Epithelial cell of esophagus (primary cell): Measurements from ENCODE around the gene MTLN.
"Not testable (repeated sequence)": the region's sequence is repeated elsewhere in the genome, so short reads cannot be mapped to it uniquely, and the experiment has no call there.

Experiments used
- DNase-seq: peaks from one replicate; pipeline ENCODE4 v3.0.0; 2010; ENCODE audit warnings: low read depth
- H3K4me3 ChIP-seq: 2 replicates; pipeline ENCODE4 v1.5.1; 2011; ENCODE audit warnings: mild to moderate bottlenecking, low read length, control low read depth
- CTCF ChIP-seq: IDR thresholded peaks from 2 replicates; pipeline ENCODE4 v1.5.1; 2011; ENCODE audit warnings: low read depth, mild to moderate bottlenecking, low read length, control low read depth, inconsistent platforms; ENCODE audit not compliant: insufficient read depth; ENCODE audit errors: missing control alignments

The MTLN gene

DNA sequence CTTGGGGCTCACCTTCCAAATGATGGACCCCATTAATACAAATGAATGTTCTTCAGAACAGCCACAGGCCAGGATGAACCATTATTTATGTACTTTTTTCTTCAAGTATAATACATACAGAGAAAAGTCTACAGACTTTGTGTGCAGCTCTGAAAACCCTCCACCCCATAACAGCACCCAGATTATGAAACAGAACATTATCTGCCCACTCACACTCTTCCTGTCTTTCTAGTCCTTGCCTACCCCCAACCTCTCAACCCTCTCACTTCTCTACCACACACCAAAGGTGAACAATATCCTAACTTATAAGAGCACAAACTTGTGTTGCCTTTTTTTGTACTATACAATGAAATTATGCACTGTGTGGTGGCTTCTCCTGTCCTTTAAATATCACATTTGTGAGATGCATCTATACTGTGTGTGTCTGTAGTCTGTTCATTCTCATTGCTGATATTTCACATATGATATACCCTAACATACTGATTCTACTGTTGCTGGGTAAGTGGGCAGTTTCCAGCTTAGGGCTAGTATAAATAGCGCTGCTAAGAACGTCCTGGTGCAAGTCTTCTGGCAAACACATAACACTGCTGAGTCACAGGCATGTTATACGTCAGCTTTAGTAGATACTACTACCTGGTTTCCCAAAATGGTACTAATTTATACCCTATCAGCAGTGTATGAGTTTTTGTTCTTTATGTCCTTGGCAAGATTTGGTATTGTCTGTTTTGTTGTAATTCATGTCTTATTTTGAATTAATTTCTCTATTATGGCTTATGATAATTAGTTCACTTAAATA lies 6.5 kb downstream of the MTLN start:
- no peak overlapping the region for H3K4me3 ChIP-seq
- no peak for TF ChIP-seq CTCF
- DNase-seq = peak; percentile 55

DNA sequence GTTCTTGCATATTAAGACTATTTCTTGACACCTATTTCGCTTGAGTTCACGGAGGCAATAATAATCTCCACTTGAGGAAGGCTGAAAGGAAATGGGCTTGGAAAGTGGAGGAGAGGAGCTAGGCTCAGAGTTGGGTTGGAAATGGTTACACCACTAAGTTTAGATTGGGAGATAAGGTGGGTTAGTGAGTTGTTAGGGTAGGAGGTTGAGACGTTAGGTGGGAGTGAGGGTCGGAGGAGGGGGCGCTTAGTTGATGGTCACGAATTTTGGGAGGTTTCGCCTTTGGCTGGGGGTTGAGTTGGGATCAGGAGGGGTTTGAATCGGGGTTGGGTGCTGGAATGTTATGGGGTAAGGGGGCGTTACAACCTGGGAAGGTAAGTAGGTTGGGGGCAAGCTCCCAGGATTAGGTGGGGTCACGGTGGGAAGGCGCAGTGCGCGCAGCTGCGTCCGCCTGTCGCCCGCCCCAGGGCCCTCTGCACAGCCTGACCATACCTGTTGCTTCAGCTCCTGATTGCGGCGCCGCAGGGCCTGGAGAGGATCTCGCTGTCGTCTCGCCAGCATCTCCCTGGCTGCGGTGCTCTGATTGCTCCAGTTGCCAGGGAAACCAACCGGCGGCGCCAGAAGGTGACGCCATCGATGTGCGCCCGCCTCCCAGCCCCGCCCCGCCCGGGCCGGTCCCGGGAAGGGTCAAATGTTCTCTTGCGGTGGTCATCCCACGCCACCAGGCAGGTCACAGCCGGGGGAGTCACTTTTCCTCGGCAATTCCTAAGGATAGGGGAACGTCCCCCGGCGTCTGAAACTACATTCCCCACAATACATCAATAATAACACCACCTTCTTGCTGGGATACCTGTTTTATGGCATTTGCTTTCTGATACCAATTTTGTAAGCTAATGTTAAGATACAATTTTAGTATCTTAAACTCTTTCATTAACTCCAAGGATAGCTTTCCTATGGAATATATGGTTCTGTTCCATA lies 7.7 kb downstream of the MTLN start, which contains the start of gene NPHP1:
TSS of gene NPHP1 (minus strand) at position 606 of the 978 bp plus-strand sequence. CDS start at position 561, 45 bp downstream.
- TF ChIP-seq CTCF = no peak
- DNase-seq = peak; percentile 87
- H3K4me3 ChIP-seq = peak within 1 kb of the TSS; percentile 81

DNA sequence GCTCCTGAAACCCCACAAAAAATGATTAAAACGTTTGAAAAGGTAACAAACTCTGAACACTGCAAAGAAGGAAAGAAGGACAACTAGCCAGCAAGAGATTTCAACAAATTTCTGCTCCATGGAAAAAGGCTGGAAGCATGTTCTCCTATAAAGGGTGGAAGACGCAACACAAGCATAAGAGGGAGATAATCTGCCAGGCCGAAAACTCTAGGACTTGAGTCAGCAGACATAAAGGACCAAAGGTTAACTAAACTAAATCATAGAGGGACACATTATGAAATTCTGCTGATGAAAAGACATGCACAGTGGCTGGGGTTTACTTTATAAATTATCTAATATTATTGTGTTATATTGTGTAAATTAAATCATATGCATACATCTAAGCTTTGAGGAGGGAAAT lies 14.3 kb downstream of the MTLN start:
- no peak for DNase-seq
- no peak overlapping the region for H3K4me3 ChIP-seq
- TF ChIP-seq CTCF = no peak

DNA sequence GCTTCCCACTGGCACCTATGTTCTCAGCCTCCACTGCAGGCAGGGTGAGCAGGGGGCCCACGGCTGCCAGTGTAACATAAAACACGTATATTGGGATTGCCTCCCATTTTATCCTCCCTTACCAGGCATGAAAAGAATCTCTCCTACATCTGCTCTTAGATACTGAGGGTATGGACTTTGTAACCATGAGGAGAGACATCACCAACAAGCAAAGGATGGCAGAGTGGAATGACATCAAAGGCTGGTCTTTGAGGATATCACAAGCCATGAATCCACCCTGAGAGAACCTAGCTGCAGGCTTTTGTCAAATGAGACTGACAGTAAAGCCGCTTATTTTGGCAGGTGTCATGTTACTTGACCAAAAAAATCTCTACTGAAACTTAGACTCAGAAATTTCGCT lies 14.9 kb downstream of the MTLN start:
- TF ChIP-seq CTCF = no peak
- no peak for DNase-seq

GRCh38 chr2:110190169-110190568 lies 22.2 kb downstream of the MTLN start:
- not testable (repeated sequence) for H3K4me3 ChIP-seq, DNase-seq

More for the DNA sequence above, 14.9 kb downstream of the MTLN start:
- no peak overlapping the region for H3K4me3 ChIP-seq

DNA sequence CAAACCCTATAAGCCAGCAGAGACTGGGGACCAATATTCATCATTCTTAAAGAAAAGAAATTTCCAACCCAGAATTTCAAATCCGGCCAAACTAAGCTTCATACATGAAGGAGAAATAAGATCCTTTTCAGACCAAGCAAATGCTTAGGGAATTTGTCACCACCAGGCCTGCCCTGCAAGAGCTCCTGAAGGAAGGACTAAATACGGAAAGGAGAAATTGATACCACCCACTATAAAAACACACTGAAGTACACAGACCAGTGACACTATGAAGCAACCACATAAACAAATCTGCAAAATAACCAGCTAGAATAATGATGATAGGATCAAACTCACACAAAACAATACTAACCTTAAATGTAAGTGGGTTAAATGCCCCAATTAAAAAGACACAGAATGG lies 29.9 kb downstream of the MTLN start:
- no peak for TF ChIP-seq CTCF
- DNase-seq = no peak
- no peak overlapping the region for H3K4me3 ChIP-seq

DNA sequence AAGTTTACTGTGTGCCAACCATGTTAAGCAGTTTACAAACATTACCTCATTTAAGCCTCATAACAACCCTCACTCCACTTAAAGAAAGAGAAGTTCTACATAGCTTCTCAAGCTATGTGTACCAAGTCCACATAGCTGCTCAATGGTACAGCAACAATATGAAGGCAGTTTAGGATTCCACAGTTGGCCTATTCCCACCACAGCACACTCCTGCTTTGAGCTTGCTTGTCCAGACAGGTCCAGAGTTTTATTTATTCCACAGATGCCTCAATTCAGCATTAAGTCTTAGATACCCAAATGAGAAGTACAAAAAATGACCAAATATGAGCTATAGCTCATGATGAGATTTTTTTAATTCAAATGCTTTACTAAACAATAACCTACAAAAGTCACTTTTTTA lies 32.3 kb downstream of the MTLN start:
- peak; percentile 53 for DNase-seq
- no peak overlapping the region for H3K4me3 ChIP-seq
- TF ChIP-seq CTCF = no peak
